ENCODE data around the gene BIN1. TPM values are rescaled to one million over a fixed set of nuclear protein-coding genes. Genes with fewer than 3 reads are reported as not detected.

The BIN1 gene
- total RNA-seq, 1 experiment from 2014 or later: 58.6 TPM

- H3K4me1 ChIP-seq (ENCODE audit: control insufficient read depth, insufficient read depth, low read length): peaks cover 14% of the 10 kb centered on the region
- H3K27me3 ChIP-seq (ENCODE audit: control insufficient read depth, insufficient read depth, low read length): no peaks in the 10 kb centered on the region
- POLR2A ChIA-PET: no interaction called here
- no TSS peak for BruUV-seq (replicated peaks)
- no peak for ATAC-seq
- intact Hi-C loops (cut with micrococcal nuclease; ENCODE audit: unreplicated experiment): no loop called here
- no peaks in the 10 kb centered on the region for H3K36me3 ChIP-seq (ENCODE audit: control insufficient read depth, insufficient read depth, low read length)
- no peak overlapping the region for H3K4me3 ChIP-seq (ENCODE audit: low read depth in 2 of 2, low read length in 2 of 2)
- CTCF ChIA-PET: interaction anchor here (1.1 kb wide), 1 partner anchor 9 kb away, joined by 3 read pairs; no protein-coding TSS in a partner anchor
- no peak for DNase-seq (ENCODE audit: low read depth, low spot score)
- H3K27ac ChIP-seq (ENCODE audit: low read length): no peak overlapping the region
- in situ Hi-C loops (cut with HindIII; ENCODE audit: low pct_unique_long_range_greater_than_20kb, low sequenced_read_pairs): no loop called here
- H3K9me3 ChIP-seq (ENCODE audit: control insufficient read depth, insufficient read depth, low read depth, low read length): no peaks in the 10 kb centered on the region
- TF ChIP-seq REST (IDR thresholded peaks at IDR 0.05; ENCODE audit: insufficient read depth in 1 of 2, low read depth in 2 of 2, low read length in 1 of 2) (no peak), TCF7L2 (IDR thresholded peaks at IDR 0.05; ENCODE audit: low read depth, low read length) (no peak), POLR2AphosphoS5 (IDR thresholded peaks at IDR 0.05; ENCODE audit: low read depth, low read length) (no peak), CTCF (IDR thresholded peaks at IDR 0.05) (no peak), SIN3A (IDR thresholded peaks at IDR 0.05; ENCODE audit: borderline replicate concordance, insufficient read depth, low read depth, low read length) (no peak)
Measured at GRCh38 chr2:127076924-127077323, 30.0 kb downstream of the BIN1 start.

GRCh38 chr2:127076290-127076689, 30.7 kb downstream of the BIN1 start:
- H3K27me3 ChIP-seq (ENCODE audit: control insufficient read depth, insufficient read depth, low read length): no peaks in the 10 kb centered on the region
- ChIA-PET POLR2A (no interaction called here), CTCF (no interaction called here)
- H3K27ac ChIP-seq (ENCODE audit: low read length): no peak overlapping the region
- intact Hi-C loops (cut with micrococcal nuclease; ENCODE audit: unreplicated experiment): no loop called here
- TF ChIP-seq SIN3A (IDR thresholded peaks at IDR 0.05; ENCODE audit: borderline replicate concordance, insufficient read depth, low read depth, low read length) (no peak), CTCF (IDR thresholded peaks at IDR 0.05) (no peak), TCF7L2 (IDR thresholded peaks at IDR 0.05; ENCODE audit: low read depth, low read length) (no peak), POLR2AphosphoS5 (IDR thresholded peaks at IDR 0.05; ENCODE audit: low read depth, low read length) (no peak), REST (IDR thresholded peaks at IDR 0.05; ENCODE audit: insufficient read depth in 1 of 2, low read depth in 2 of 2, low read length in 1 of 2) (no peak)
- peaks cover 12% of the 10 kb centered on the region for H3K4me1 ChIP-seq (ENCODE audit: control insufficient read depth, insufficient read depth, low read length)
- in situ Hi-C loops (cut with HindIII; ENCODE audit: low pct_unique_long_range_greater_than_20kb, low sequenced_read_pairs): no loop called here
- BruUV-seq (replicated peaks): no TSS peak
- H3K4me3 ChIP-seq (ENCODE audit: low read depth in 2 of 2, low read length in 2 of 2): no peak overlapping the region
- no peaks in the 10 kb centered on the region for H3K9me3 ChIP-seq (ENCODE audit: control insufficient read depth, insufficient read depth, low read depth, low read length)
- no peak for DNase-seq (ENCODE audit: low read depth, low spot score)
- no peaks in the 10 kb centered on the region for H3K36me3 ChIP-seq (ENCODE audit: control insufficient read depth, insufficient read depth, low read length)
- no peak for ATAC-seq

Data from Panc1 (cell line).